Measurements from ENCODE around the gene XCR1. TPM values are rescaled to one million over a fixed set of nuclear protein-coding genes. Genes with fewer than 3 reads are reported as not detected.

Gene XCR1
- total and polyA plus RNA-seq, 9 of the 15 experiments (the other 6 are each of a cell fraction or from before 2014, with no cell fraction given) = not detected

DNA sequence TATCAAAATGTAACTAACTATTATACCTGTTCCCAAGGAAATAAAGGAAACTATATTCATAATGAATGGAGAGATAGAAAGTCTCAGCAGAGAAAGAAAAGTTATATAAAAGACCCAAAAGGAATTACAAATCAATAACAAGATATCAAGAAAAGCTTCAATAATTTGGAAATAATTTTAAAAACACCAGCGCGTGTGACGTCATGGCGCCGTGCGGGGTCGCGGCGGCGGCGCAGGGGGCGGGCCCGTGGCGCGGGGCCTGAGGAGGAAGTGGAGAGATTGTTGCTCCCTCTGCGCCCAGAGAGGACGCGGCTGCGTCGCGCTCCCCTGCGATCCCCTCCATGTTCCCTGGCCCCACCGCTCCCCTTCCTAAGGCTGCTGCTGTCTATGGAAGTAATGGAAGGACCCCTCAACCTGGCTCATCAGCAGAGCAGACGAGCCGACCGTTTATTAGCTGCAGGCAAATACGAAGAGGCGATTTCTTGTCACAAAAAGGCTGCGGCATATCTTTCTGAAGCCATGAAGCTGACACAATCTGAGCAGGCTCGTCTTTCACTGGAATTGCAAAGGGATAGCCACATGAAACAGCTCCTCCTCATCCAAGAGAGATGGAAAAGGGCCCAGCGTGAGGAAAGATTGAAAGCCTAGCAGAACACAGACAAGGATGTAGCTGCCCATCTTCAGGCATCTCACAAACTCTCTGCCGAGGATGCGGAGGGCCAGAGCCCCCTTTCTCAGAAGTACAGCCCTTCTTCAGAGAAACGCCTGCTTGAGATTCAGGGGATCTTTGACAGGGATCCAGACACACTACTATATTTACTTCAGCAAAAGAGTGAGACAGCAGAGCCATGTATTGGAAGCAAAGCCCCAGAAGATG lies 4.1 kb downstream of the XCR1 start (continued):
- TF ChIP-seq ZNF280B (CRISPR knock-in tag; IDR thresholded peaks at IDR 0.05) (no peak), FOXP4 (CRISPR knock-in tag; IDR thresholded peaks at IDR 0.05; ENCODE audit: borderline replicate concordance) (no peak), XRCC3 (IDR thresholded peaks at IDR 0.05) (no peak), SP1 (CRISPR knock-in tag; IDR thresholded peaks at IDR 0.05) (no peak), ESRRA (IDR thresholded peaks at IDR 0.05; ENCODE audit: borderline replicate concordance, low read depth) (no peak), L3MBTL2 (IDR thresholded peaks at IDR 0.05) (peak; percentile 88), TAF7 (tag; IDR thresholded peaks at IDR 0.05) (0 out of 2 replicates have a peak, but pooled peaks have one; percentile 49), MED1 (CRISPR knock-in tag; IDR thresholded peaks at IDR 0.05; ENCODE audit: borderline replicate concordance) (no peak), CBX1 (IDR thresholded peaks at IDR 0.05; ENCODE audit: low read depth) (no peak; the same call in 1 of the 2 replicates), CHD1 (IDR thresholded peaks at IDR 0.05; ENCODE audit: low read length) (no peak), MTA3 (IDR thresholded peaks at IDR 0.05; ENCODE audit: borderline replicate concordance) (peak; percentile 65; the same call in 1 of the 2 replicates), DMBX1 (CRISPR knock-in tag; IDR thresholded peaks at IDR 0.05; ENCODE audit: borderline replicate concordance) (no peak), CREM (IDR thresholded peaks at IDR 0.05; ENCODE audit: low read depth) (peak; percentile 89), ZNF384 (IDR thresholded peaks at IDR 0.05; ENCODE audit: low read depth, low read length) (no peak), ATF1 (CRISPR knock-in tag; IDR thresholded peaks at IDR 0.05) (no peak), ATF1 (tag; IDR thresholded peaks at IDR 0.05) (peak; percentile 96), ZNF217 (CRISPR knock-in tag; IDR thresholded peaks at IDR 0.05) (no peak)
- TF ChIP-seq, protein P1, sequence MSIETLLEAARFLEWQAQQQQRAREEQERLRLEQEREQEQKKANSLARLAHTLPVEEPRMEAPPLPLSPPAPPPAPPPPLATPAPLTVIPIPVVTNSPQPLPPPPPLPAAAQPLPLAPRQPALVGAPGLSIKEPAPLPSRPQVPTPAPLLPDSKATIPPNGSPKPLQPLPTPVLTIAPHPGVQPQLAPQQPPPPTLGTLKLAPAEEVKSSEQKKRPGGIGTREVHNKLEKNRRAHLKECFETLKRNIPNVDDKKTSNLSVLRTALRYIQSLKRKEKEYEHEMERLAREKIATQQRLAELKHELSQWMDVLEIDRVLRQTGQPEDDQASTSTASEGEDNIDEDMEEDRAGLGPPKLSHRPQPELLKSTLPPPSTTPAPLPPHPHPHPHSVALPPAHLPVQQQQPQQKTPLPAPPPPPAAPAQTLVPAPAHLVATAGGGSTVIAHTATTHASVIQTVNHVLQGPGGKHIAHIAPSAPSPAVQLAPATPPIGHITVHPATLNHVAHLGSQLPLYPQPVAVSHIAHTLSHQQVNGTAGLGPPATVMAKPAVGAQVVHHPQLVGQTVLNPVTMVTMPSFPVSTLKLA (conservative IDR thresholded peaks at IDR 0.05) = 0 out of 4 replicates have a peak, but pooled peaks of 1 of the 2 experiments have one; percentile 10
- TF ChIP-seq, protein P2, sequence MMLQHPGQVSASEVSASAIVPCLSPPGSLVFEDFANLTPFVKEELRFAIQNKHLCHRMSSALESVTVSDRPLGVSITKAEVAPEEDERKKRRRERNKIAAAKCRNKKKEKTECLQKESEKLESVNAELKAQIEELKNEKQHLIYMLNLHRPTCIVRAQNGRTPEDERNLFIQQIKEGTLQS (IDR thresholded peaks at IDR 0.05) = peak; percentile 81
- TF ChIP-seq, protein P2 (CRISPR knock-in tag; conservative IDR thresholded peaks at IDR 0.05) = no peak
- TF ChIP-seq, protein P3, sequence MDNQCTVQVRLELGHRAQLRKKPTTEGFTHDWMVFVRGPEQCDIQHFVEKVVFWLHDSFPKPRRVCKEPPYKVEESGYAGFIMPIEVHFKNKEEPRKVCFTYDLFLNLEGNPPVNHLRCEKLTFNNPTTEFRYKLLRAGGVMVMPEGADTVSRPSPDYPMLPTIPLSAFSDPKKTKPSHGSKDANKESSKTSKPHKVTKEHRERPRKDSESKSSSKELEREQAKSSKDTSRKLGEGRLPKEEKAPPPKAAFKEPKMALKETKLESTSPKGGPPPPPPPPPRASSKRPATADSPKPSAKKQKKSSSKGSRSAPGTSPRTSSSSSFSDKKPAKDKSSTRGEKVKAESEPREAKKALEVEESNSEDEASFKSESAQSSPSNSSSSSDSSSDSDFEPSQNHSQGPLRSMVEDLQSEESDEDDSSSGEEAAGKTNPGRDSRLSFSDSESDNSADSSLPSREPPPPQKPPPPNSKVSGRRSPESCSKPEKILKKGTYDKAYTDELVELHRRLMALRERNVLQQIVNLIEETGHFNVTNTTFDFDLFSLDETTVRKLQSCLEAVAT (IDR thresholded peaks at IDR 0.05) = no peak

Measured in K562 (cell line).